HG02870 (cell line): ENCODE measurements around the gene CLNK.

Experiments
- ATAC-seq: cut with Tn5 transposase; IDR thresholded peaks from one replicate; pipeline ENCODE4 v1.9.1; 2021; ENCODE audit warnings: mild to moderate bottlenecking, moderate library complexity; ENCODE audit not compliant: unreplicated experiment

Gene CLNK

GRCh38 chr4:10526429-10527222 is 157.9 kb downstream of the CLNK start:
- no peak for ATAC-seq

- no peak for ATAC-seq
Observed at GRCh38 chr4:10524196-10524833, 160.3 kb downstream of the CLNK start.

DNA sequence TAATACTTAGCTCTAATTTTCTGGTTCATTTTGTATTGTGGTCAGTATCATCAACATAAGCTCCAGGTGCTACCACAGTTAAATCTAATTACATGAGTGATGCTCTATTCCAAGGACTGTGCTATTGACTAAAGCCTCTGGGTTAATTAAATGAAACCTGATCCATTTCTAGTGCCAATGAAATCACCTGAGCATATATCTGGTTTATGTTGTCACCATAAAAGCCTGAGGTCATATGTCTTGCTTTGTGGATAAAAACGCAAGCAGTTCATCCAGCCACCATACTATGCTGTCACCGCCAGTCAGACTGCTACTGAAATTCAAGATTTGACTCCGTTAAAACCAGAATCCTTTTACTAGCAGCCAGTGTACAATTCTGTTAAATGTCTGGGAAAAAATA is 163.1 kb downstream of the CLNK start:
- ATAC-seq: no peak

DNA sequence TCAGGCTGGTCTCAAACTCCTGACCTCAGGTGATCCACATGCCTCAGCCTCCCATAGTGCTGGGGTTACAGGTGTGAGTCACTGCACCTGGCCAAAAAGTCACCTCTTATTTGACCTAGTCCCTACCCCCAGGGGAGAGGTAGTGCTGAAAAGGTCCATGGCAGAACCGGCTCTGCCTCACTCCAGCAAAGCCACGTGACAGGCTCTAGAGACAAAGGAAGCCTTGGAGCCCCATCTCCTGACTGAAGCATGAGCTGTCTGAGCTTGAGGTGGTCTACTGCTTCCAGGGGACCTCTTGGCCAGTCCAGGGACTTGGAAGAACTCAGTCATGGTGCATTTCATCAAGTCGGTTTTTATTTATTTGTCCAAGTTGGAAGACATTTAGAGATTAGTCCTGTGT is 174.8 kb downstream of the CLNK start:
- ATAC-seq: no peak

GRCh38 chr4:10506077-10506476 is 178.5 kb downstream of the CLNK start:
- no peak for ATAC-seq

GRCh38 chr4:10504570-10505179 is 179.9 kb downstream of the CLNK start:
- no peak for ATAC-seq

- no peak for ATAC-seq
Observed at GRCh38 chr4:10502717-10503116, 181.9 kb downstream of the CLNK start.

- ATAC-seq: no peak
Observed at GRCh38 chr4:10500776-10501175, 183.8 kb downstream of the CLNK start.

DNA sequence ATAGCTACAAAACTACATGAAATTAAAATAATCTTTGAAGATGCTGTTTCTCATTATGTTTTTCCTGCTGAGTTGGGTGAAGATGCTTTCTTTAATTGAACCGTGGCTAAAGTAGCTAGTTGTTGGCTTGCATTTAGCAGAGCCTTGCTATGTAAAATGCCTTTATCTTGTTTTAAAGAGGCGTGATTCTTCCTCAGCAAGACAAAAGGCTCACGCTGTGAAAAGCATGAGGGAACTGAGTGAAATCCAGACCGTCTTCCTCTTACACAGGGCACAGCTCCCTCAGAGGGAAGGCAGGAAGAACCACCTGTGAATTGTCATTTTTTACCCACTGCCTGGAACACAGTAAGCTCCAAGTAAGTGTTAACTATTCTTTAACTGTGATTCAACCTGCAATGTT is 188.4 kb downstream of the CLNK start:
- ATAC-seq: no peak

- ATAC-seq: no peak
Observed at GRCh38 chr4:10495651-10496050, 188.9 kb downstream of the CLNK start.

DNA sequence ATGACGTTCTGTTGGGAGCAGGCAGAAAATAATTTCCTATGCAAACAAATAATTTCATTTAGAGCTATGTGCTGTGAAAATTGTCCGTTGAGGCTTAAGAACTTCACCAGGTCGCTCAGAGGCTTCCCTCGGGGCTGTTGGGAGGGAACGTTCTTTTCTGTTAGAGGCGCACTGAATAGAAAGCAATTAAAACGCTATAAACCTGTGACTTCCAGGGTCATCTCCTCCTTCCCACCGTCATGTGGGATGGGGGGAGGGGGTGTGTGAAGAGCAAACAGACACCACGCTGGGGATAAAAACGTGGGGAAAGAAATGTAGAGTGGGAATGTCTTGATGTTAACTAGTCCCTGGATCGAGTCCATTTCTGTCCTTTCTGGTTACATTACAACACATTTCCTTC is 192.1 kb downstream of the CLNK start:
- ATAC-seq: no peak

GRCh38 chr4:10491401-10491800 is 193.2 kb downstream of the CLNK start:
- no peak for ATAC-seq

- no peak for ATAC-seq
Observed at GRCh38 chr4:10490996-10491395, 193.6 kb downstream of the CLNK start.

DNA sequence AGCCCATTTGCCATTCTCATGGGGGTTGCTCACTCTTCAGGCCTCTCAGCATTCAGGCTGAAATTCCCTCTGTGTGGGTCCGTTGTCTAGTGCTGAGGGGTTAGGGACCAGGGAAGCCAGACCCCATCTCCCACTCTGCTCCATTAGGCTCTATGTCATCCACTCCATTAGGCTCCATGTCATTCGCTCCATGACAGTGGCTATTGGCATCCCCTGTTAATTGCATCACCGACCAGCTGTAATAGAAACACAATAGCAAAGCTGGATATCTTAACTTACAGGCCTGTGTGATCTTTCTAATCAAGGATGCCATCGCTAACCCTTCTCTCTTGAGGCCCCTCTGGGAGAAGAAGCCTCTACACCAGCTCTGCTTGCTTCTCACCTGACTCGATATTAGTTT is 201.7 kb downstream of the CLNK start:
- no peak for ATAC-seq

GRCh38 chr4:10480616-10481015 is 204.0 kb downstream of the CLNK start:
- ATAC-seq: no peak

DNA sequence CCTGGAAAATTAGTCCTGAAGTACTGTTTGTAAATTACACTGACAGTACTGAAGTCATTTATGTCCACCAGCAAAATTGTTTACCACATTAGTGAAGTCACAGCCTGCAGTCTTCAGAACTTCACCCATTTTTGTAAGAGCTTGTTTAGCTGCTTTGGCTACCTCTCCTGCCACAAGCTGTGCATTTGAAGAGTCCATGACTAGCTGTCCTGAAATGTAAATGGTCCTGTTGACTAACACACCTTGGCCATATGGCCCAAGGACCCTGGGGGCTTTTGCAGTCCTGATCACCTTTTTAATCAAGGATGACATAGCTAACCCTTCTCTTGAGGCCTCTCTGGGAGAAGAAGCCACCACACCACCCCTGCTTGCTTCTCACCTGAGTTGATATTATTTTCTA is 205.9 kb downstream of the CLNK start:
- no peak for ATAC-seq

GRCh38 chr4:10470505-10470904 is 214.1 kb downstream of the CLNK start:
- ATAC-seq: no peak

DNA sequence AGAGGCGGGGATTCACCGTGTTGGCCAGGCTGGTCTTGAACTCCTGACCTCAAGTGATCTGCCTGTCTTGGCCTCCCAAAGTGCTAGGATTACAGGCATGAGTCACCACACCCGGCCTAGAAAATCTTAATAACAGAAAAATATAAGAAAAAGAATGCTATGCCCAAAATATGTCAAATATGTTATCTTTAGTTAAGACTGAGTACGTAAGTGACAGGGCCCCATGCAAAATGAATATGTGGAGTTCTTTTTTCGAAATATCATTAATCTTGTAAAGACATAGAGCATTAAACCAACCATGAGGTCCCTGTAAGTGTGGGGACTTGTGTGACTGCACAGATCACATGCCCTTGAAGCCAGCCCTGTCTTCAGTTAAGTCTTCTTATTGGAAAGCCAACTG is 218.4 kb downstream of the CLNK start:
- no peak for ATAC-seq

- ATAC-seq: no peak
Observed at GRCh38 chr4:10462876-10463275, 221.7 kb downstream of the CLNK start.

- no peak for ATAC-seq
Observed at GRCh38 chr4:10461850-10462400, 222.6 kb downstream of the CLNK start.

GRCh38 chr4:10461091-10461849 is 223.3 kb downstream of the CLNK start:
- ATAC-seq: peak; percentile 71
